Activated CD4-positive, alpha-beta T cell treated with anti-CD3 and anti-CD28 coated beads for 36 hours (primary cell): ENCODE measurements around the gene TUBB8. TPM values are rescaled to one million over a fixed set of nuclear protein-coding genes. Genes with fewer than 3 reads are reported as not detected.
A peak's percentile ranks its signal among the peaks of the same experiment; 100 is the strongest.
"Not testable (repeated sequence)": the region's sequence is repeated elsewhere in the genome, so short reads cannot be mapped to it uniquely, and the experiment has no call there.

Experiments used
- ATAC-seq: fragments of 200-7000 bp; cut with Tn5 transposase; one replicate; pipeline ENCODE4 v1.10.0; 2021; ENCODE audit warnings: mild to moderate bottlenecking, moderate library complexity
- CTCF ChIA-PET: fragments of 350-600 bp; sonication (Branson Sonifier 250); formaldehyde crosslinking; loops from one replicate; lab custom pipeline; 2021; ENCODE audit warnings: antibody characterized with exemption; lab: Charles Lee
- POLR2A ChIA-PET: fragments of 350-600 bp; sonication (Branson Sonifier 250); formaldehyde crosslinking; loops from one replicate; lab custom pipeline; 2021; ENCODE audit warnings: antibody characterized with exemption, inconsistent platforms; lab: Charles Lee
- DNase-seq: peaks from one replicate; pipeline ENCODE4 v3.0.0-alpha.2; 2020
- H3K27ac Mint-ChIP-seq: one replicate; pipeline ENCODE4 v1.8.0; 2021; ENCODE audit warnings: mixed read lengths
- H3K27me3 Mint-ChIP-seq: one replicate; pipeline ENCODE4 v1.8.0; 2021; ENCODE audit warnings: mixed read lengths
- H3K36me3 Mint-ChIP-seq: one replicate; pipeline ENCODE4 v1.8.0; 2021; ENCODE audit warnings: low read depth, mixed read lengths
- H3K4me1 Mint-ChIP-seq: one replicate; pipeline ENCODE4 v1.8.0; 2021; ENCODE audit warnings: mixed read lengths
- H3K4me3 Mint-ChIP-seq: one replicate; pipeline ENCODE4 v1.8.0; 2021; ENCODE audit warnings: mild to moderate bottlenecking, moderate library complexity, mixed read lengths
- H3K9me3 Mint-ChIP-seq: one replicate; pipeline ENCODE4 v1.8.0; 2021; ENCODE audit warnings: low read depth, mixed read lengths
- intact Hi-C, 2 experiments: fragments of 100-400 bp; cut with DNase I in 1 of 2; cut with micrococcal nuclease in 1 of 2; formaldehyde crosslinking; loops; one replicate each; pipeline versions ENCODE4 v1.14.2 to v1.15.1; 2022 to 2024; cut with DNase I, micrococcal nuclease
- total RNA-seq, 2 experiments: library from RNA; stranded (reverse); gene quantifications; one replicate each; pipeline ENCODE4 v1.2.3, GENCODE V29; 2021

The TUBB8 gene
- total RNA-seq, 2 experiments from 2014 or later: not detected

DNA sequence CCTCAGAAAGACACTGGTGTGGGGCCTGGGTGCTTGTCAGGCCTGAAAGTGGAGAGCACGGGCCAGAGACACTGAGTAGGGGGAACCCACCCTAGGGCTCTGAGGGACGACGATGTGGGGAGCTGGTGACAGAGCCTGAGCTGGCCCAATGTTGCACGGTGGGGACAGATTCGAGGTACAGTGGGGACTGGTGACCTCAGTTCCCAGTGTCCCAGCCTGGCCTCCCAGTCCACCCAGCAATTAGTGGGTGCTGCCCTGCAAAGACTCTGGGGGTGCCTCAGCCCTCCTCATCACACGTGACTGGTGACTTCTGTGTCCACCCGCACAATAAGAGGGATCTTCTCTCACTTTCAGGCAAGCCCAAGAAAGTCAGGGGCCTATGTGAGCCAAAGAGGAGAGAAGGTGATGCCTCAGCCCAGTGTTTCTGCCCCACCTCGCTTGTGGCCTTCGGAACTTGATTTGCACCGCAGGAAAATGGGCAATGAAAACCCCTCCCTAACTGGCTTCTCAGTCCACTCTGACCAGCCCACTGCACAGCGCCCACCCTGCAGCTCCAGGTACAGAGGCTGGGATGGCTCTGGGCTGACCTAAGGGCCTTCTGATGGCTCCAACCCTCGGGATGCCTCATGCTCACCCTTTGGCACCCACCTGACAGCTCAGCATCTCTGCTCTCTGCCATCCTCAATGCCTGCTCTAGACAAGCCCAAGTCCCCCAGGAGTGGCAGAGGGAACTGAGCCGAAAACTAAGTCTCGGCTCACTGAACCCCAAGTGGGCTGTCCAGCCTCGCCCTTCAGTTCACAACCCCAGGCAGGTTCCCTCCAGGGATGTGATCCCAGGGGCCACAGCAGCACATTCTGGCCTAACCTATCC lies 36.4 kb downstream of the TUBB8 start:
- H3K27ac Mint-ChIP-seq: not testable (repeated sequence)

DNA sequence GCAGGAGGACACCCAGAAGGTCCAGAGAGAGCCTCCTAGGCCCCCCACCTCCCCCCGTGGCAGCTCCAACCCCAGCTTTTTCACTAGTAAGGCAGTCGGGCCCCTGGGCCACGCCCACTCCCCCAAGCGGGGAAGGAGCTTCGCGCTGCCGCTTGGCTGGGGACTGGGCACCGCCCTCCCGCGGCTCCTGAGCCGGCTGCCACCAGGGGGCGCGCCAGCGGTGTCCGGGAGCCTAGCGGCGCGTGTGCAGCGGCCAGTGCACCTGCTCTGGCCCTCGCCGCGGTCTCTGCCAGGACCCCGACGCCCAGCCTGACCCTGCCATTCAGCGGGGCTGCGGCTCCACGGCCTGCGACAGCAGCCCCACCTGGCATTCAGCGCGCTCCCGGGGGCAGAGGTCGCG lies 37.8 kb downstream of the TUBB8 start:
- CTCF ChIA-PET, H3K4me3 Mint-ChIP-seq, intact Hi-C loops, H3K4me1 Mint-ChIP-seq, H3K36me3 Mint-ChIP-seq, ATAC-seq, H3K27me3 Mint-ChIP-seq, H3K9me3 Mint-ChIP-seq, H3K27ac Mint-ChIP-seq, POLR2A ChIA-PET: not testable (repeated sequence)
- peak; percentile 48 for DNase-seq

More for the DNA sequence above, 36.4 kb downstream of the TUBB8 start:
- H3K4me1 Mint-ChIP-seq, CTCF ChIA-PET, H3K36me3 Mint-ChIP-seq, DNase-seq, POLR2A ChIA-PET, ATAC-seq, H3K27me3 Mint-ChIP-seq, H3K9me3 Mint-ChIP-seq, H3K4me3 Mint-ChIP-seq, intact Hi-C loops: not testable (repeated sequence)

DNA sequence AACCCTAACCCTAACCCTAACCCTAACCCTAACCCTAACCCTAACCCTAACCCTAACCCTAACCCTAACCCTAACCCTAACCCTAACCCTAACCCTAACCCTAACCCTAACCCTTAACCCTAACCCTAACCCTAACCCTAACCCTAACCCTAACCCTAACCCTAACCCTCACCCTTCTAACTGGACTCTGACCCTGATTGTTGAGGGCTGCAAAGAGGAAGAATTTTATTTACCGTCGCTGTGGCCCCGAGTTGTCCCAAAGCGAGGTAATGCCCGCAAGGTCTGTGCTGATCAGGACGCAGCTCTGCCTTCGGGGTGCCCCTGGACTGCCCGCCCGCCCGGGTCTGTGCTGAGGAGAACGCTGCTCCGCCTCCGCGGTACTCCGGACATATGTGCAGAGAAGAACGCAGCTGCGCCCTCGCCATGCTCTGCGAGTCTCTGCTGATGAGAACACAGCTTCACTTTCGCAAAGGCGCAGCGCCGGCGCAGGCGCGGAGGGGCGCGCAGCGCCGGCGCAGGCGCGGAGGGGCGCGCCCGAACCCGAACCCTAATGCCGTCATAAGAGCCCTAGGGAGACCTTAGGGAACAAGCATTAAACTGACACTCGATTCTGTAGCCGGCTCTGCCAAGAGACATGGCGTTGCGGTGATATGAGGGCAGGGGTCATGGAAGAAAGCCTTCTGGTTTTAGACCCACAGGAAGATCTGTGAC lies 38.7 kb downstream of the TUBB8 start:
- H3K36me3 Mint-ChIP-seq, ATAC-seq, H3K9me3 Mint-ChIP-seq, H3K27ac Mint-ChIP-seq, H3K4me1 Mint-ChIP-seq, POLR2A ChIA-PET, intact Hi-C loops, H3K4me3 Mint-ChIP-seq, CTCF ChIA-PET, H3K27me3 Mint-ChIP-seq, DNase-seq: not testable (repeated sequence)

Other genes with a start within 250 kb of the TUBB8 start
- 10 to 100 TPM; 13.2 to 16.9 TPM for gene ZMYND11, start 86.2 kb upstream of the TUBB8 start, total RNA-seq